LNCaP clone FGC (cell line): ENCODE data around the gene PLD2.

Experiments used
- DNase-seq: peaks from one replicate; pipeline ENCODE4 v3.0.0-alpha.2; 2011; ENCODE audit warnings: low read depth
- H3K4me3 ChIP-seq: 2 replicates; pipeline ENCODE4 v1.5.1; 2011; ENCODE audit warnings: mild to moderate bottlenecking, low read depth, low read length, control low read depth
- CTCF ChIP-seq: IDR thresholded peaks from 2 replicates; pipeline ENCODE4 v1.5.1; 2012; ENCODE audit warnings: mild to moderate bottlenecking; ENCODE audit not compliant: control insufficient read depth, insufficient read depth; ENCODE audit errors: extremely low read depth

Gene PLD2

GRCh38 chr17:4839965-4840892, 33.3 kb downstream of the PLD2 start:
- no peak for TF ChIP-seq CTCF
- no peak overlapping the region for H3K4me3 ChIP-seq
- DNase-seq = no peak

- no peak for DNase-seq
- H3K4me3 ChIP-seq = no peak overlapping the region
- TF ChIP-seq CTCF = no peak
These were observed 33.9 kb downstream of the PLD2 start for GRCh38 chr17:4840893-4841242.

GRCh38 chr17:4842376-4842775, 35.4 kb downstream of the PLD2 start:
- no peak for DNase-seq
- TF ChIP-seq CTCF = no peak
- no peak overlapping the region for H3K4me3 ChIP-seq

- DNase-seq = no peak
- no peak overlapping the region for H3K4me3 ChIP-seq
- no peak for TF ChIP-seq CTCF
These were observed 36.5 kb downstream of the PLD2 start for GRCh38 chr17:4843321-4844000.

GRCh38 chr17:4845118-4845517, 38.2 kb downstream of the PLD2 start:
- no peak overlapping the region for H3K4me3 ChIP-seq
- TF ChIP-seq CTCF = no peak
- DNase-seq = no peak

- no peak overlapping the region for H3K4me3 ChIP-seq
- TF ChIP-seq CTCF = no peak
- DNase-seq = no peak
These were observed 39.9 kb downstream of the PLD2 start for GRCh38 chr17:4846635-4847390.
